HEK293 (cell line): Measurements from ENCODE around the gene RPN1.

Experiments
- CTCF ChIA-PET: fragments of 350-600 bp; formaldehyde crosslinking; extraction: SDS; loops from one replicate; lab custom pipeline; 2021; ENCODE audit warnings: antibody characterized with exemption; lab: Yijun Ruan, JAX
- POLR2A ChIA-PET: fragments of 300-600 bp; formaldehyde crosslinking; extraction: SDS; loops from one replicate; lab custom pipeline; 2020; ENCODE audit warnings: antibody characterized with exemption, inconsistent platforms; lab: Yijun Ruan, JAX
- H3K27ac ChIP-seq: fragments of 200-500 bp; sonication (Bioruptor generic); 2 replicates; pipeline ENCODE4 v1.5.1; 2014; ENCODE audit warnings: low read depth, low read length, control low read depth, inconsistent platforms; ENCODE audit errors: extremely low read depth
- H3K36me3 ChIP-seq, 2 experiments: fragments of 200-500 bp in 1 of 2; sonication (Bioruptor generic) in 1 of 2; 1 replicate in 1 of 2; 2 replicates in 1 of 2; pipeline ENCODE4 v1.5.1; 2014 to 2017; ENCODE audit warnings: inconsistent platforms in 2 of 2, low read length in 2 of 2; ENCODE audit not compliant: control insufficient read depth in 2 of 2, insufficient read depth in 1 of 2
- H3K4me1 ChIP-seq: fragments of 200-500 bp; sonication (Bioruptor generic); 2 replicates; pipeline ENCODE4 v1.5.1; 2014; ENCODE audit warnings: mild to moderate bottlenecking, low read length, inconsistent platforms; ENCODE audit not compliant: control insufficient read depth, insufficient read depth
- H3K4me3 ChIP-seq: 2 replicates; pipeline ENCODE4 v1.5.1; 2011; ENCODE audit warnings: low read depth, mild to moderate bottlenecking, control low read depth, low read length, moderate library complexity
- H3K9me3 ChIP-seq: fragments of 200-500 bp; sonication (Bioruptor generic); 2 replicates; pipeline ENCODE4 v1.5.1; 2014; ENCODE audit warnings: low read depth, low read length, inconsistent platforms; ENCODE audit not compliant: control insufficient read depth, insufficient read depth
- KLF16 ChIP-seq: fragments of 450-650 bp; formaldehyde crosslinking; IDR thresholded peaks from 2 replicates; pipeline ENCODE4 v1.5.1; 2017; ENCODE audit warnings: missing biosample characterization, missing genetic modification characterization
- MEIS1 ChIP-seq: sonication (generic); formaldehyde crosslinking; IDR thresholded peaks from 2 replicates; pipeline ENCODE4 v1.8.1; 2022; ENCODE audit warnings: missing genetic modification reagents, mild to moderate bottlenecking, borderline replicate concordance
- OVOL3 ChIP-seq: fragments of 450-650 bp; formaldehyde crosslinking; IDR thresholded peaks from 2 replicates; pipeline ENCODE4 v1.5.1; 2016; ENCODE audit warnings: missing biosample characterization, missing genetic modification characterization
- ZBTB17 ChIP-seq: fragments of 450-650 bp; formaldehyde crosslinking; IDR thresholded peaks from 2 replicates; pipeline ENCODE4 v1.5.1; 2016; ENCODE audit warnings: missing biosample characterization, missing genetic modification characterization
- ZFHX2 ChIP-seq: fragments of 450-650 bp; formaldehyde crosslinking; conservative IDR thresholded peaks from 2 replicates; pipeline ENCODE4 v1.5.1; 2016; ENCODE audit warnings: missing biosample characterization, missing genetic modification characterization
- ZNF10 ChIP-seq: fragments of 450-650 bp; formaldehyde crosslinking; IDR thresholded peaks from 2 replicates; pipeline ENCODE4 v1.5.1; 2017; ENCODE audit warnings: missing biosample characterization, missing genetic modification characterization
- ZNF184 ChIP-seq: fragments of 450-650 bp; IDR thresholded peaks from 2 replicates; pipeline ENCODE4 v1.5.1; 2018; ENCODE audit warnings: missing biosample characterization, mild to moderate bottlenecking, missing genetic modification characterization
- ZNF2 ChIP-seq: fragments of 450-650 bp; formaldehyde crosslinking; IDR thresholded peaks from 2 replicates; pipeline ENCODE4 v1.5.1; 2016; ENCODE audit warnings: missing biosample characterization, missing genetic modification characterization
- ZNF211 ChIP-seq: fragments of 450-650 bp; formaldehyde crosslinking; IDR thresholded peaks from 2 replicates; pipeline ENCODE4 v1.5.1; 2016; ENCODE audit warnings: low read depth, missing biosample characterization, missing genetic modification characterization
- ZNF221 ChIP-seq: fragments of 450-650 bp; formaldehyde crosslinking; IDR thresholded peaks from 2 replicates; pipeline ENCODE4 v1.5.1; 2017; ENCODE audit warnings: missing biosample characterization, missing genetic modification characterization, borderline replicate concordance
- ZNF24 ChIP-seq: fragments of 450-650 bp; formaldehyde crosslinking; IDR thresholded peaks from 2 replicates; pipeline ENCODE4 v1.5.1; 2016; ENCODE audit warnings: missing biosample characterization, missing genetic modification characterization
- ZNF248 ChIP-seq: fragments of 450-650 bp; formaldehyde crosslinking; IDR thresholded peaks from 2 replicates; pipeline ENCODE4 v1.5.1; 2017; ENCODE audit warnings: missing biosample characterization, missing genetic modification characterization
- ZNF26 ChIP-seq: fragments of 450-650 bp; formaldehyde crosslinking; IDR thresholded peaks from 2 replicates; pipeline ENCODE4 v1.5.1; 2016; ENCODE audit warnings: missing biosample characterization, missing genetic modification characterization
- ZNF341 ChIP-seq: fragments of 450-650 bp; formaldehyde crosslinking; IDR thresholded peaks from 2 replicates; pipeline ENCODE4; 2016; ENCODE audit warnings: low read depth, missing biosample characterization, missing genetic modification characterization
- ZNF350 ChIP-seq: fragments of 450-650 bp; formaldehyde crosslinking; IDR thresholded peaks from 2 replicates; pipeline ENCODE4 v1.5.0; 2017; ENCODE audit warnings: missing biosample characterization, mild to moderate bottlenecking, missing genetic modification characterization
- ZNF416 ChIP-seq: fragments of 450-650 bp; formaldehyde crosslinking; IDR thresholded peaks from 2 replicates; pipeline ENCODE4 v1.5.1; 2016; ENCODE audit warnings: missing biosample characterization, missing genetic modification characterization
- ZNF530 ChIP-seq: fragments of 450-650 bp; formaldehyde crosslinking; IDR thresholded peaks from 2 replicates; pipeline ENCODE4 v1.5.1; 2016; ENCODE audit warnings: low read depth, missing biosample characterization, missing genetic modification characterization
- ZNF571 ChIP-seq: fragments of 450-650 bp; formaldehyde crosslinking; IDR thresholded peaks from 2 replicates; pipeline ENCODE4 v1.5.0; 2017; ENCODE audit warnings: missing biosample characterization, missing genetic modification characterization
- ZNF596 ChIP-seq: fragments of 450-650 bp; IDR thresholded peaks from 2 replicates; pipeline ENCODE4 v1.5.0; 2018; ENCODE audit warnings: missing biosample characterization, mild to moderate bottlenecking, missing genetic modification characterization, moderate library complexity
- ZNF600 ChIP-seq: fragments of 450-650 bp; formaldehyde crosslinking; IDR thresholded peaks from 2 replicates; pipeline ENCODE4 v1.5.1; 2016; ENCODE audit warnings: missing biosample characterization, missing genetic modification characterization
- ZNF623 ChIP-seq: fragments of 450-650 bp; formaldehyde crosslinking; IDR thresholded peaks from 2 replicates; pipeline ENCODE4 v1.5.1; 2016; ENCODE audit warnings: missing biosample characterization, missing genetic modification characterization
- ZNF692 ChIP-seq: fragments of 450-650 bp; formaldehyde crosslinking; IDR thresholded peaks from 2 replicates; pipeline ENCODE4 v1.5.1; 2016; ENCODE audit warnings: missing biosample characterization, missing genetic modification characterization
- ZNF707 ChIP-seq: fragments of 450-650 bp; formaldehyde crosslinking; IDR thresholded peaks from 2 replicates; pipeline ENCODE4 v1.5.1; 2016; ENCODE audit warnings: missing biosample characterization, missing genetic modification characterization
- ZNF776 ChIP-seq: fragments of 450-650 bp; formaldehyde crosslinking; IDR thresholded peaks from 2 replicates; pipeline ENCODE4 v1.5.0; 2017; ENCODE audit warnings: missing biosample characterization, missing genetic modification characterization, borderline replicate concordance
- ZXDB ChIP-seq: fragments of 450-650 bp; formaldehyde crosslinking; IDR thresholded peaks from 2 replicates; pipeline ENCODE4 v1.5.1; 2016; ENCODE audit warnings: missing biosample characterization, missing genetic modification characterization
- TF ChIP-seq, protein P1 (sequence below): fragments of 450-650 bp; formaldehyde crosslinking; IDR thresholded peaks from 2 replicates; pipeline ENCODE4 v1.5.1; 2016; ENCODE audit warnings: missing biosample characterization, missing genetic modification characterization

The RPN1 gene

GRCh38 chr3:128617270-128617556 lies 33.4 kb downstream of the RPN1 start (continued):
- TF ChIP-seq ZNF26 (no peak), OVOL3 (no peak), ZFHX2 (tag by site-specific recombination) (no peak), ZXDB (tag by site-specific recombination) (no peak), ZNF248 (tag by site-specific recombination) (no peak), ZNF211 (tag by site-specific recombination) (no peak), ZNF707 (tag by site-specific recombination) (no peak), ZNF596 (tag by site-specific recombination) (no peak)

- POLR2A ChIA-PET, result interaction anchor here (1.5 kb wide), 1 partner anchor 12 kb away, joined by 4 read pairs; no protein-coding TSS in a partner anchor
Measured at GRCh38 chr3:128616516-128617269, 33.9 kb downstream of the RPN1 start.

GRCh38 chr3:128614076-128614475 lies 36.5 kb downstream of the RPN1 start:
- Histone ChIP-seq H3K9me3 (no peaks in the 10 kb centered on the region), H3K4me1 (no peaks in the 10 kb centered on the region), H3K27ac (no peak overlapping the region), H3K36me3 (peaks cover 0 to 42% of the 10 kb centered on the region in 2 experiments; a peak in 2 of 3 replicates), H3K4me3 (no peak overlapping the region)
- POLR2A ChIA-PET, result no interaction called here
- CTCF ChIA-PET, result interaction anchor here (0.6 to 1.1 kb wide), 4 partner anchors 9 to 562 kb away, joined by 4 read pairs; no protein-coding TSS in a partner anchor
- TF ChIP-seq ZNF24 (tag by site-specific recombination) (no peak), KLF16 (tag by site-specific recombination) (no peak), MEIS1 (CRISPR knock-in tag) (no peak), ZNF776 (tag by site-specific recombination) (no peak), ZNF221 (no peak), ZNF211 (tag by site-specific recombination) (no peak), ZNF10 (tag by site-specific recombination) (no peak), ZNF341 (tag by site-specific recombination) (no peak), ZNF571 (tag by site-specific recombination) (no peak)
- TF ChIP-seq, protein P1, sequence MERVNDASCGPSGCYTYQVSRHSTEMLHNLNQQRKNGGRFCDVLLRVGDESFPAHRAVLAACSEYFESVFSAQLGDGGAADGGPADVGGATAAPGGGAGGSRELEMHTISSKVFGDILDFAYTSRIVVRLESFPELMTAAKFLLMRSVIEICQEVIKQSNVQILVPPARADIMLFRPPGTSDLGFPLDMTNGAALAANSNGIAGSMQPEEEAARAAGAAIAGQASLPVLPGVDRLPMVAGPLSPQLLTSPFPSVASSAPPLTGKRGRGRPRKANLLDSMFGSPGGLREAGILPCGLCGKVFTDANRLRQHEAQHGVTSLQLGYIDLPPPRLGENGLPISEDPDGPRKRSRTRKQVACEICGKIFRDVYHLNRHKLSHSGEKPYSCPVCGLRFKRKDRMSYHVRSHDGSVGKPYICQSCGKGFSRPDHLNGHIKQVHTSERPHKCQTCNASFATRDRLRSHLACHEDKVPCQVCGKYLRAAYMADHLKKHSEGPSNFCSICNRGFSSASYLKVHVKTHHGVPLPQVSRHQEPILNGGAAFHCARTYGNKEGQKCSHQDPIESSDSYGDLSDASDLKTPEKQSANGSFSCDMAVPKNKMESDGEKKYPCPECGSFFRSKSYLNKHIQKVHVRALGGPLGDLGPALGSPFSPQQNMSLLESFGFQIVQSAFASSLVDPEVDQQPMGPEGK (tag by site-specific recombination), result no peak

More at GRCh38 chr3:128616516-128617269, 33.9 kb downstream of the RPN1 start:
- TF ChIP-seq ZNF350 (tag by site-specific recombination) (no peak), ZBTB17 (tag by site-specific recombination) (no peak), ZNF530 (tag by site-specific recombination) (no peak), ZNF600 (tag by site-specific recombination) (no peak), ZXDB (tag by site-specific recombination) (no peak), ZNF184 (tag by site-specific recombination) (no peak), ZNF416 (tag by site-specific recombination) (no peak), ZNF2 (tag by site-specific recombination) (no peak), ZNF623 (no peak), ZNF692 (tag by site-specific recombination) (no peak), ZNF26 (no peak)
- Histone ChIP-seq H3K36me3 (peaks cover 0 to 68% of the 10 kb centered on the region in 2 experiments), H3K9me3 (no peaks in the 10 kb centered on the region), H3K27ac (no peak overlapping the region), H3K4me3 (no peak overlapping the region), H3K4me1 (no peaks in the 10 kb centered on the region)
- CTCF ChIA-PET, result interaction anchor here (0.6 to 2.4 kb wide), 11 partner anchors 9 to 1379 kb away, joined by 3 to 16 read pairs (median 3); partner anchors contain the start of gene RAB7A
